ENCODE data around the gene GCC2.
"Not testable (repeated sequence)": the region's sequence is repeated elsewhere in the genome, so short reads cannot be mapped to it uniquely, and the experiment has no call there.

Gene GCC2

DNA sequence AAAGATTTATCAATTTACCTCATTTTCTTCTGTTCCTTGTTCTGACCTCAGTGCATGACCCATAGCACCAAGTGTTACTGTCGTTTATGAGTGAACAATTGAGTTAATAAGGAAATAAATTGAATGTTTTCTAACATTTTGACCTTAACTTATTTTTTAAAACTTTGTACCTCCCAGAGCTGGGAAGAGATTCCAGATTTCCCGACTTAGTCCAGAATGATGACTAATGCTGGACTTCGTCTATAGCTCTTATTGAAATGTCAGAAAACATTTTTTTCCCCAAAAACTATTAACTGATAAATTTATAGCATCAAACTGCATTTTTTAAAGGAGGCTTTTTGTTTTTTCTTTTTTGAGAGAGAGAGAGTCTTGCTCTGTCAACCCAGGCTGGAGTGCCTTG is 63.4 kb downstream of the GCC2 start:
- DNase-seq = not testable (repeated sequence)

DNA sequence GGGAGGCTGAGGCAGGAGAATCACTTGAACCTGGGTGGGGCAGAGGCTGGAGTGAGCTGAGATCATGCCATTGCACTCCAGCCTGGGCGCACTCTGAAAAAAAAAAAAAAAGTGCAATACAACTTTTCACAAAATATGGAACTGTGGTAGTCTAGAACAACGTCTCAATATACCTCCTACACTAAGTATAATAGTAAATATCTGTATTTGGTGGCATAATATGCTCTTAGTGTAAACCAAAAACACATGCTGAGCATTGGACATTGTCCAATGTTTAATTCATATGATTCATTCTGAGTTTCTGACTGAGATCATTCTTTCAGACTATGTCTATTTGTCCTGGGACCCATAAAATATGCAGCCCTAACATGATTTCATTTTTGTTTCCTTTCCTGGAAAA is 65.5 kb downstream of the GCC2 start:
- not testable (repeated sequence) for DNase-seq

- not testable (repeated sequence) for DNase-seq
These were observed 75.7 kb downstream of the GCC2 start for GRCh38 chr2:108524688-108525087.

- not testable (repeated sequence) for DNase-seq
These were observed 76.3 kb downstream of the GCC2 start for GRCh38 chr2:108525258-108525657.

DNA sequence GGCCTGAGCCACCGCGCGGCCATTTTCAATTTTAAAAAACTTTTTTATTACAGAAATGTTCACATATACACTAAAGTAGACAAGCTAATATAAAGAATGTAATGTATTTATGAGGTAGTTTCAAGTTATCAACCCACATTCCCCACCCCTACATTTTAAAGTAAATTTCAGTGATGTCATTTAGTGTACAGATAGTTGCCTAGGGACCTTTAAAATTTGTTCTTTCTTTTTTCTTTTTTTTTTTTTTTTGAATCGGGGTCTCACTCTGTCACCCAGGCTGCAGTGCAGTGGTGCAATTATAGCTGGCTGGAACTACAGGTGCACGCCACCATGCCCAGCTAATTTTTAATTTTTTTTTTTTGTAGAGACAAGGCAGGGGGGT is 82.7 kb downstream of the GCC2 start:
- no peak for DNase-seq

DNA sequence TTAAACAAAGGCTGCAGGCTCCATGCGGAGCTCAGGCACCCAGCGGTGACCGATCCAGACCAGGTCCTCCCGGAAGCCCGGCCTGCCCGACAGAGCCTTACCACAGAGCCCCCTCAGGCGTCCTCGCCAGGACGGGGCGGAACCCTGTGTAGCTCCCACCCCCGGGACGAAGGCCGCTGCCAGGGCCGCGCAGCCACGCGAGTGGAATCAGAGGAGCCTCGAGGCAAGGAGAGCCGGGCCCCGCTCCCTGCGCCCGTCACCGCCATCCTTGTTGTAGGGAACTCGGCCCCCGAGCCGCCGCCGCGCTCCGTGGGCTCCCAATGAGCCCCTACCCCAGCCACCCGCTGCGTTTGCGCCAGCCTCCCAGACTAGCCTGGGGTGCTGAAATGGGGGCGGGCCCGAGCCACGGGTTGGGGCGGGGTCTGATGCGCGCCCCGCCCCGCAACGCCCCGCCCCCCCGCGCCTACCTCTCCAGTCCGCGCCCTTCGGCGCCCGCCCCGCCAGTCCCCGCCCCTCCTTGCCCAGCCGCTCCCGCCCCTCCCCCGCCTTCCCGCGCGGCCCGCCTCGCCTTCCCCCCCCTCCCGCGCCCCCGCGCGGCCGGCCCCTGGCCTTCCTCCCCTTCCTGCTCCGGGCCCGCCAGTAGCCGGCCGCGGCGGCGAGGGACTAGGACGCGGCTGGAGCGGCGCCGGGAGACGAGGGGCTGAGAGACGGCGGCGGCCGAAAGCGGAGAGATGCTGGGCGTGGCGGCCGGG is 85.0 kb downstream of the GCC2 start, which contains the start of gene LIMS1:
LIMS1 (plus strand) TSS at position 639 of the 752 bp plus-strand sequence; CDS start at position 732, 93 bp downstream.
- DNase-seq = peak in 55 of 56 donors; percentile 38 to 93 (median 82)

DNA sequence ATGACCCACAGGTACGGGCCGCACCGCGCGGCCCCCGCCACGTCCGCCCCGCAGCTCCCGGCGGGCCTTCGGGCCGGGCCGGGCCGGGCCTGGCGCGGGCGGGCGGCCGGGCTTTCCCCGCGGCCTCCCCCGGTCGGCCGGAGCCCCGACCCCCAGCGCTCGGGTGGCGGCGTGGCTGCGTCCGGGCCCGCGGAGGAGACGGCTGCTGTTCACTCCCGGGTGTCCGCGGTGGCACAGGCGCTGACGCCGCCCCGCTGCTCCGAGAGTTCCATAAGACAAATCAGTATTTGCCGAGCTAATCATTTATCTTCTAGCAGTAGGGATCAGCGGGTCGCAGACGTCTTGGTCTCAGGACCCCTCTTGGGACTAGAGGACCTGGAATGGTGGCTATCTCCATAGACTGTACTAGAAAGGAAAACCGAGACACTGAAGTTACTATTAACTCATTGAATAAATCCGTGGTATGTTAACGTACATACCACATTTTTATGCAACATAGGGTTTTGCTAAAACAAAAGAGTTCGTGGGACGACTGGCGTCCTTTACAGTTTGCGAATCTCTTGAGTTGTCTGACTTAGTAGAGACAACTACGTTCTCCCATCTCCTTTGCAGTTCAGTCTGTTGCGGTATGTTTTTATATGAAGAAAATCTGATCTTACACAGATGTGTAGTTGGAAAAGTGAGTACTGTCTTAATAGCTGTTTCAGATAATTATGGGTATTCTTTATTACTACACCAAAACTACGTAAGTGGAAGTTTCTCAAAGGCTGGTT is 85.8 kb downstream of the GCC2 start:
- DNase-seq = peak in 23 of 56 donors; percentile 6 to 62 (median 37)

GRCh38 chr2:108535357-108535631 is 86.3 kb downstream of the GCC2 start:
- peak in 1 of 56 donors; percentile 31 for DNase-seq

DNA sequence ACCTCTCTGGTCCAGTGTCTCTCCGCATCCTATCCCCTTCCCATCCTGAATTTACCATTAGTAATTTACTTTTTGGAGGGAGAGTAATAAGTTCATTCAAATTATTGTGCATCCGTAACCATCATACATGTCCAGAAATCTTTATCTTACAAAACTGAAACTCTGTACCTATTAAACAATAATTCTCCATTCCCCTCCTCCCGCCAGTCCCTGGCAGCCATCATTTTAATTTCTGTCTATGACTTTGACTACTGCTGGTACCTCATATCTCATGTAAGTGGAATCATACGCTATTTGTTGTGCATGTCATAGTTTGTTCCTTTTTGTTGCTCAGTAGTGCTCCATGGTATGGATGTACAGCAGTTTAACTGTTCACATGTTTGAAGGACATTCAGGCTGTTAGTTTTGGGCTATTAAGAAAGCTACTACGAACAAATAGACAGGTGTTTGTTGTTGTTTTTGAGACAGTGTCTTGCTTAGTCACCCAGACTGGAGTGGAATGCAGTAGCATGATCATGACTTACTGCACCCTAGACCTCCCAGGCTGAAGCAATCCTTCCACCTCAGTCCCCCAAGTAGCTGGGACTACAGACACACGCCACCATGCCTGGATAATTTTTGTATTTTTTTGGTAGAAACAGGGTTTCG is 87.3 kb downstream of the GCC2 start:
- no peak for DNase-seq

GRCh38 chr2:108536911-108537310 is 87.9 kb downstream of the GCC2 start:
- no peak for DNase-seq

GRCh38 chr2:108538000-108538625 is 89.1 kb downstream of the GCC2 start:
- no peak for DNase-seq

GRCh38 chr2:108541451-108541850 is 92.4 kb downstream of the GCC2 start:
- DNase-seq = no peak

GRCh38 chr2:108542071-108542470 is 93.1 kb downstream of the GCC2 start:
- DNase-seq = no peak

GRCh38 chr2:108547606-108548005 is 98.6 kb downstream of the GCC2 start:
- DNase-seq = no peak

DNA sequence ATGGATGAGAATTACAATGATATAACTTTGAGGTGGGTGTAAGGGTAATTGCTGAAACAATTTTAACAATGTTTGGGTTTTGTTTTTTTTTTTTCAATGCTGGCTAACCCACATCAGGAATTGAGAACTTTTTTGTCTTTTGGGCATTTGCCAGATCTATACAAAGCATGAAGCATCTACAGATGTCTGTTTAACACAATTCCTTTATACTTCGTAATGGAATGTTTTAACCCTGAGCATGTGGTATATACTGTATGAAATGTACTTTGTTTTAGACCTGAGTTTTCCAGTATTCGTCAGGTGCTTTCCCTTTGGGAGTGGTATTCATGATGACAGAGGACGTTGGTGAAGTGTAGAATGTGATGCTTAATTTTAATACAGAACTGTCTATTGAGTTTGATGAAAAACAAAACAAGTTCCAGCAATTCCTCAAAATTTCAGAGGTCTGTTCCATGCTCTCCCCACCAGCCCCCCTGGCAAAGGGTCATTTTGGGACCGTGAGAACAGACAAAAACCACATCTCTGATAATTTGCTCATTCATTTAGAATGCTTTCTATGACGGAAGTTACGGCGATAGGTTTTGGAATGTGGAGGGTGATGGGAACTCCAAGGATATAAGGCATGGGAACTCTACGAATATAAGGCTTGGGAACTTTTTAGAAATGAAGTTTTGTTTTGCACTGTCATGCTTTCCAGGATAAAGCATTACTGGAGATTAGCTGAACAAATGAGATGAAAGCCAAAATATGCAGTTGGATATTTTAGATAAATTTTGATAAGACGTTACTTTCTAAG is 99.4 kb downstream of the GCC2 start:
- DNase-seq = no peak

- DNase-seq = no peak
These were observed 103.6 kb downstream of the GCC2 start for GRCh38 chr2:108552566-108552965.

DNA sequence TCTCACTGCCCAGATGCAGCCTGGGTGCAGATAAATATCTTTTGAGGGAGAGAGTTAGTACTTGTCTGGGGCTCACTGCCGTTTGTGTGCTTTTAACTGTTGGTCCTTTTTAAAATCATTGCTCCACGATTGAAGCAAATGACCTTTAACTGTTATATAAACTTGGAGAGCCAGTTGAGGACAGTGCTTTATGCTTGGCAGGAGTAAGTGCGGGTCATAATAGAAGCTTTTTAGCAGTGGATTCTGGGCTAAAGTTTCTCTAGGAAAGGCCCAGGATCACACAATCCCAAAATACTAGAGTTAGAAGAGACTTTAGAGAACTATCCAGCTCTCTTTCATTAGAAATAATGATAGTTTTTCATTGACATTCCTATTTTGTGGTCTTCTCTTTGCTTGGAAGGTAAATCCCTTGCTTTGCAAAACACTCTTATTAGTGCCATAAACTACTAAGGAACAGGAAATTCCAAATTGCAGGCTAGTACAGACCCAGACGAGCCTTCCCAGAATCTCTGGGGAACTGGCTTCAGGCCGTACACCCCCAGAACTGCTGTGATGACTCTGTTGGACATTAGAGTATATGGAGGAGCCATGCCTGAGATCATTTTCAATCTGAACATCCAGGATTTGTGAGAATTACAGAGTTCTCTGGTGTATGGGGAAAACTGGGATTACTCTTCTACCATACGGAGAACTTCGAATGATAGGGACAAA is 104.4 kb downstream of the GCC2 start:
- DNase-seq = peak in 1 of 56 donors; percentile 9

DNA sequence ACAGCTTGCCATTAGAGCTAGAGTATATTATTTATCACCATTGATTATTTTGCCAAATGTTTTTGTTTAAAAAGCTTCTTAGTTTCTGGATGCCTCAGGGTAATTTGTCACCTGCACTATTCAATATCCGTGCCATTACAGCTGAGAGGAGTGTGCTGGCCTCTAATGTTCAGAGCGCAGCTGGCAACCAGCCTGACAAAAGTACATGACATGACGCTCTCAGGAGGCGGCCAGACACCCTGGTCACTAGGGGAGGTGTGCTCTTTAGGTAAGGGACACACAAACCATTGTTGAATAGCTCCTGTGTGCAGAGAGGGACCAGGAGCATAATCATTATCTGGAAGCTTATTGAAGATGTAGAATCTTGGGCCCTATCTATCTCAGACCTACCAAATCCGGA is 105.5 kb downstream of the GCC2 start:
- DNase-seq = no peak

- no peak for DNase-seq
These were observed 106.6 kb downstream of the GCC2 start for GRCh38 chr2:108555572-108555971.

- not testable (repeated sequence) for DNase-seq
These were observed 107.6 kb downstream of the GCC2 start for GRCh38 chr2:108556581-108556980.
